GM12878 (cell line): ENCODE measurements around the gene CLDN15.

Experiments used
- POLR2A ChIP-seq: IDR thresholded peaks from 2 replicates; pipeline ENCODE4 v1.6.1; 2011; ENCODE audit warnings: low read depth, mild to moderate bottlenecking, low read length
- ZNF384 ChIP-seq: IDR thresholded peaks from 2 replicates; pipeline ENCODE4 v1.6.1; 2012; ENCODE audit warnings: low read depth, mild to moderate bottlenecking, low read length, improper control_type of control experiment, borderline replicate concordance

DNA sequence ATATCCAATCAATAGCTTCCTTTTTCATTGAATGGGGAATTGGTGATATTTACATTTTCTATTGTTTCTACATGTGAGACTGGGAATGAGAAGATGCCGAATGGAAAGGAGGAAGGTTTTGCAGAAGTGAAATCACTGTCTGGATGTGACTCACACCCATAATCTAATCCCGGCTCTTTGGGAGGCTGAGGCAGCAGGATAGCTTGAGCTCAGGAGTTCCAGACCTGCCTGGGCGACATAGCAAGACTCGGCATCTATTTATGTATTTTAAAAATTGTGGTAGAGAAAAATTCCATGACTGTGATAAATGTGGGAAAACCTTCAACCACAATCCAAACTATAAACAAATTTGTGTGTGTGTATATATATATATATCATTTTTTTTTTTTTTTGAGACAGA lies 18.2 kb upstream of the CLDN15 start:
- TF ChIP-seq POLR2A (no peak), ZNF384 (no peak)
